Left lung (tissue), 10 donors: Measurements from ENCODE around the gene PMP22. TPM values are rescaled to one million over a fixed set of nuclear protein-coding genes. Genes with fewer than 3 reads are reported as not detected.

Experiments
- ATAC-seq: fragments of 200-7000 bp; cut with Tn5 transposase; one replicate; pipeline ENCODE4 v1.9.1; 2020; ENCODE audit warnings: moderate library complexity
- DNase-seq, 4 donors: peaks; one replicate each; pipeline ENCODE4 v3.0.0-alpha.2; 2013 to 2020
- H3K27ac ChIP-seq, 2 donors: fragments of 200-600 bp; sonication (generic) in 1 of 2; one replicate each; pipeline versions ENCODE4 v1.5.0 to v1.8.0; 2020 to 2021
- H3K27me3 ChIP-seq, 2 donors: fragments of 200-600 bp; sonication (generic) in 1 of 2; one replicate each; pipeline versions ENCODE4 v1.5.0 to v1.8.0; 2020 to 2021
- H3K36me3 ChIP-seq, 2 donors: fragments of 200-600 bp; sonication (generic) in 1 of 2; one replicate each; pipeline versions ENCODE4 v1.5.0 to v1.8.0; 2020 to 2021
- H3K4me1 ChIP-seq, 2 donors: fragments of 200-600 bp; one replicate each; pipeline ENCODE4 v1.8.0; 2021
- H3K4me3 ChIP-seq, 2 donors: fragments of 200-600 bp; sonication (generic) in 1 of 2; one replicate each; pipeline versions ENCODE4 v1.5.0 to v1.8.0; 2020 to 2021; ENCODE audit warnings: mild to moderate bottlenecking in 1 of 2
- H3K9me3 ChIP-seq, 2 donors: fragments of 200-600 bp; sonication (generic) in 1 of 2; one replicate each; pipeline versions ENCODE4 v1.5.0 to v1.8.0; 2020 to 2021
- CTCF ChIP-seq, 2 donors: fragments of 200-600 bp; sonication (generic) in 1 of 2; IDR thresholded peaks; one replicate each; pipeline versions ENCODE4 v1.5.0 to v1.8.0; 2021; ENCODE audit warnings: antibody characterized with exemption in 2 of 2
- intact Hi-C, 2 donors: fragments of 100-400 bp; cut with DNase I; formaldehyde crosslinking; loops; one replicate each; pipeline versions ENCODE4 v1.11.2 to v1.14.2; 2022
- polyA plus RNA-seq, 6 donors: library from polyadenylated mRNA; unstranded; fragments of 120-200 nt; gene quantifications; one replicate each; pipeline ENCODE4 v1.2.1, GENCODE V29; 2013; ENCODE audit not compliant: insufficient read length in 6 of 6
- total RNA-seq, 2 donors: library from RNA; stranded (reverse); fragmentation: NEBNext Ultra II Directional; extraction: Animal tissue kit (Norgen Biotek cat#: 25700); gene quantifications; one replicate each; pipeline ENCODE4 v1.2.1, GENCODE V29; 2021
- donor health status: DM: no; HTN: yes; CAD: no.
- donor health status: DM: no; HTN: no; CAD: no.

PMP22 gene
- total and polyA plus RNA-seq, 8 donors: 109 to 165 (median 135) TPM

GRCh38 chr17:15197229-15197628, 67.9 kb downstream of the PMP22 start:
- DNase-seq: no peak
- H3K27me3 ChIP-seq: no peaks in the 10 kb centered on the region
- no peaks in the 10 kb centered on the region for H3K36me3 ChIP-seq
- intact Hi-C loops: no loop called here
- H3K4me3 ChIP-seq: no peak overlapping the region
- TF ChIP-seq CTCF (IDR thresholded peaks at IDR 0.05): no peak
- peaks cover 0 to 30% of the 10 kb centered on the region in 2 donors for H3K9me3 ChIP-seq
- no peak overlapping the region for H3K27ac ChIP-seq
- no peaks in the 10 kb centered on the region for H3K4me1 ChIP-seq
- no peak for ATAC-seq

GRCh38 chr17:15194859-15195277, 70.3 kb downstream of the PMP22 start:
- no peak overlapping the region for H3K4me3 ChIP-seq
- H3K36me3 ChIP-seq: no peaks in the 10 kb centered on the region
- no peak for DNase-seq
- TF ChIP-seq CTCF (IDR thresholded peaks at IDR 0.05): no peak
- no peak overlapping the region for H3K27ac ChIP-seq
- intact Hi-C loops: no loop called here
- H3K27me3 ChIP-seq: no peaks in the 10 kb centered on the region
- no peak for ATAC-seq
- no peaks in the 10 kb centered on the region for H3K4me1 ChIP-seq
- peaks cover 0 to 13% of the 10 kb centered on the region in 2 donors for H3K9me3 ChIP-seq

- DNase-seq (peak in 3 of 4 donors; percentile 40 to 81 (median 72)), ATAC-seq (peak; percentile 76)
- Histone ChIP-seq H3K4me3 (no peak overlapping the region), H3K36me3 (no peaks in the 10 kb centered on the region), H3K27me3 (no peaks in the 10 kb centered on the region), H3K9me3 (no peaks in the 10 kb centered on the region), H3K4me1 (peaks cover 3 to 14% of the 10 kb centered on the region in 2 donors), H3K27ac (no peak overlapping the region)
- intact Hi-C loops: no loop called here
- TF ChIP-seq CTCF (IDR thresholded peaks at IDR 0.05): no peak
These were observed 79.5 kb downstream of the PMP22 start for GRCh38 chr17:15185625-15185991.

DNA sequence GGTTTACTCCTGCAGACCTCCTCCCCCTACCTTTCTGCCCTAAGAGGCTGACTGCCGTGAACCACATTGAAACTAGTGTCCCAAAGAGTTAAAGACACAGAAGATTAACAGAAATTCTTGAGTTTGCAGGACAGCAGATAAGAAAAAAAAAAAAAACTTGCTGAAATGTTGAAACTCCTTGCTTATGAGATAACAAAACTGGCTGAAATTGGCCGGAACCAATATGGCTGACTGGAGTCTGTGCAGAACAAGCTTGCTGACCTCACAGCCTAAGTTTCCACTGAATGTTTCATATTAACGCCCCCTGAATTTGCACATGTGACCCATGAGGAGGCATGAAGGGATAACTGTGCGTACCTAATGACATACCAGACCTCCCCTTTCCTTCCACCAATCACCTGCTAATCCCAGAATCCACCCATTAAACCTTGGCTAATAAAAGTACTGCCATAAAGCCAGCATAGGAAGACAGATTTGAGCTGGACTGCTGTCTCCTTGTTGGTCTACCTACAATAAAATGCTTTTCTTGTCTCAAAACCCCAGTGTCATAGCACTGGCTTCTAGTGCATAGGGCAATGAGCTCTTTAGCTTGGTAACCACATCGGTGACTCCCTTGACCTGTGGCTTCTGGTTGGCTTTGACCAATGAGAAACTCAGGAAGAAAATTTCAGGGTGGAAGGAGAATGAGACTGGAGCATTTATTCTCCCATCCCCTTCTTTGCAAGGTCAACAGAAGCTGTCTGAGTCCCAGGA, 80.1 kb downstream of the PMP22 start:
- ATAC-seq (no peak), DNase-seq (no peak)
- Histone ChIP-seq H3K9me3 (no peaks in the 10 kb centered on the region), H3K27me3 (no peaks in the 10 kb centered on the region), H3K27ac (no peak overlapping the region), H3K36me3 (no peaks in the 10 kb centered on the region), H3K4me3 (no peak overlapping the region), H3K4me1 (peaks cover 3 to 14% of the 10 kb centered on the region in 2 donors)
- no peak for TF ChIP-seq CTCF (IDR thresholded peaks at IDR 0.05)
- intact Hi-C loops: no loop called here

DNA sequence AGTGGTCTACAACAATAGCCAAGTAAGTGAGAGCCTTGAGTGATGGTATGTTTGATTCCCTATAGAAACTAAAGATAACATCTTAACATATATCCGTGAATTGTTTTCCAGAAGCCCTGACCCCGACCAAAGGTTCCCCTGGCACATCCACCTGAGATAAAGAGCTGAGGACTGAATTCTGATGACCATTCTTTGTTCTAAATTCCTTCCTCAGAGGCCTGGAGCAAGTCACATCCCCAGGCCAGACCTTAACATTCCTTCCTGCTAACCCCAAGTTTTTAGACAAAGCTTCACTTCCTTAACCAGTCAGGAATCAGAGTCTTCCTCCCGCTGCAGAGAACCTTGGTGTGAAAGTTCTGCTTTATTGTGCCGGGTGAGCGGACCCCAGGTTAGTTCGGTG, 83.3 kb downstream of the PMP22 start:
- Histone ChIP-seq H3K27me3 (no peaks in the 10 kb centered on the region), H3K9me3 (no peaks in the 10 kb centered on the region), H3K4me3 (no peak overlapping the region), H3K4me1 (peaks cover 3 to 14% of the 10 kb centered on the region in 2 donors), H3K36me3 (no peaks in the 10 kb centered on the region), H3K27ac (no peak overlapping the region)
- TF ChIP-seq CTCF (IDR thresholded peaks at IDR 0.05): no peak
- ATAC-seq: no peak
- intact Hi-C loops: no loop called here
- DNase-seq: no peak
